ENCODE data around the gene USH2A.

GRCh38 chr1:216466162-216466801 is 43.0 kb upstream of the USH2A start:
- TF ChIP-seq EP300 (conservative IDR thresholded peaks at IDR 0.05; ENCODE audit: poor library complexity, severe bottlenecking) (no peak), CTCF (IDR thresholded peaks at IDR 0.05; ENCODE audit: poor library complexity, severe bottlenecking) (no peak), TAF1 (IDR thresholded peaks at IDR 0.05; ENCODE audit: low read depth) (no peak), REST (IDR thresholded peaks at IDR 0.05; ENCODE audit: borderline replicate concordance) (no peak), EZH2 (IDR thresholded peaks at IDR 0.05; ENCODE audit: borderline replicate concordance, insufficient read depth, low read length, poor library complexity, severe bottlenecking) (no peak), RAD21 (conservative IDR thresholded peaks at IDR 0.05) (no peak), POLR2AphosphoS5 (IDR thresholded peaks at IDR 0.05) (no peak), MXI1 (conservative IDR thresholded peaks at IDR 0.05; ENCODE audit: poor library complexity, severe bottlenecking) (no peak)
